ENCODE measurements around the gene PCSK5.

GRCh38 chr9:75878488-75878860 is 12.0 kb upstream of the PCSK5 start:
- TF ChIP-seq, protein P1, sequence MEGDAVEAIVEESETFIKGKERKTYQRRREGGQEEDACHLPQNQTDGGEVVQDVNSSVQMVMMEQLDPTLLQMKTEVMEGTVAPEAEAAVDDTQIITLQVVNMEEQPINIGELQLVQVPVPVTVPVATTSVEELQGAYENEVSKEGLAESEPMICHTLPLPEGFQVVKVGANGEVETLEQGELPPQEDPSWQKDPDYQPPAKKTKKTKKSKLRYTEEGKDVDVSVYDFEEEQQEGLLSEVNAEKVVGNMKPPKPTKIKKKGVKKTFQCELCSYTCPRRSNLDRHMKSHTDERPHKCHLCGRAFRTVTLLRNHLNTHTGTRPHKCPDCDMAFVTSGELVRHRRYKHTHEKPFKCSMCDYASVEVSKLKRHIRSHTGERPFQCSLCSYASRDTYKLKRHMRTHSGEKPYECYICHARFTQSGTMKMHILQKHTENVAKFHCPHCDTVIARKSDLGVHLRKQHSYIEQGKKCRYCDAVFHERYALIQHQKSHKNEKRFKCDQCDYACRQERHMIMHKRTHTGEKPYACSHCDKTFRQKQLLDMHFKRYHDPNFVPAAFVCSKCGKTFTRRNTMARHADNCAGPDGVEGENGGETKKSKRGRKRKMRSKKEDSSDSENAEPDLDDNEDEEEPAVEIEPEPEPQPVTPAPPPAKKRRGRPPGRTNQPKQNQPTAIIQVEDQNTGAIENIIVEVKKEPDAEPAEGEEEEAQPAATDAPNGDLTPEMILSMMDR (optimal IDR thresholded peaks at IDR 0.05 in 1 of 3, IDR thresholded peaks at IDR 0.05 in 1 of 3, conservative IDR thresholded peaks at IDR 0.05 in 1 of 3; ENCODE audit: extremely low read depth in 1 of 3, insufficient read depth in 2 of 3, low read length in 3 of 3), result no peak
- TF ChIP-seq EZH2 (IDR thresholded peaks at IDR 0.05; ENCODE audit: low read length), result no peak
